Mesendoderm (in vitro differentiated cells): ENCODE measurements around the gene EARS2.

Source experiments
- DNase-seq: peaks from one replicate; pipeline ENCODE4 v3.0.0; 2013
- H2AK5ac ChIP-seq: 2 replicates; pipeline ENCODE4 v1.6.1; 2013; ENCODE audit warnings: low read length, inconsistent platforms
- H2BK120ac ChIP-seq: 2 replicates; pipeline ENCODE4 v1.6.1; 2013; ENCODE audit warnings: low read depth, mild to moderate bottlenecking, low read length, moderate library complexity, mixed read lengths
- H2BK15ac ChIP-seq: replicated peaks from 2 replicates; pipeline ENCODE4 v1.6.1; 2013; ENCODE audit warnings: low read depth, mild to moderate bottlenecking, moderate library complexity
- H2BK5ac ChIP-seq: 2 replicates; pipeline ENCODE4 v1.6.1; 2013; ENCODE audit warnings: low read length, inconsistent platforms
- H3K18ac ChIP-seq: 2 replicates; pipeline ENCODE4 v1.6.1; 2013; ENCODE audit warnings: mild to moderate bottlenecking, low read length, mixed read lengths
- H3K23ac ChIP-seq: one replicate; pipeline ENCODE4 v1.6.1; 2013; ENCODE audit warnings: low read length
- H3K27ac ChIP-seq: 2 replicates; pipeline ENCODE4 v1.5.1; 2013; ENCODE audit warnings: low read depth, mild to moderate bottlenecking, inconsistent platforms, low read length, moderate library complexity
- H3K27me3 ChIP-seq: 2 replicates; pipeline ENCODE4 v1.6.1; 2013; ENCODE audit warnings: low read length, control low read depth, mild to moderate bottlenecking, inconsistent platforms; ENCODE audit not compliant: insufficient read depth, poor library complexity
- H3K36me3 ChIP-seq: 2 replicates; pipeline ENCODE4 v1.6.1; 2013; ENCODE audit warnings: low read length, inconsistent platforms; ENCODE audit not compliant: control insufficient read depth, insufficient read depth
- H3K4ac ChIP-seq: one replicate; pipeline ENCODE4 v1.6.1; 2013; ENCODE audit warnings: low read depth, mild to moderate bottlenecking, low read length, moderate library complexity
- H3K4me1 ChIP-seq: 2 replicates; pipeline ENCODE4 v1.6.1; 2013; ENCODE audit warnings: low read depth, low read length, inconsistent platforms; ENCODE audit not compliant: control insufficient read depth
- H3K4me2 ChIP-seq: 2 replicates; pipeline ENCODE4 v1.6.1; 2013; ENCODE audit warnings: low read length
- H3K4me3 ChIP-seq: 2 replicates; pipeline ENCODE4 v1.5.1; 2013; ENCODE audit warnings: mild to moderate bottlenecking, low read length
- H3K56ac ChIP-seq: one replicate; pipeline ENCODE4 v1.6.1; 2013; ENCODE audit warnings: low read length
- H3K79me1 ChIP-seq: 2 replicates; pipeline ENCODE4 v1.6.1; 2013; ENCODE audit warnings: low read length, inconsistent platforms
- H3K79me2 ChIP-seq: 2 replicates; pipeline ENCODE4 v1.6.1; 2013; ENCODE audit warnings: mild to moderate bottlenecking, low read length; ENCODE audit not compliant: control insufficient read depth, insufficient read depth
- H3K9ac ChIP-seq: 2 replicates; pipeline ENCODE4 v1.6.1; 2013; ENCODE audit warnings: low read length, inconsistent platforms
- H4K5ac ChIP-seq: one replicate; pipeline ENCODE4 v1.6.1; 2013; ENCODE audit warnings: low read length
- H4K8ac ChIP-seq: one replicate; pipeline ENCODE4 v1.6.1; 2013; ENCODE audit warnings: low read depth, mild to moderate bottlenecking, control low read depth, low read length, moderate library complexity
- WGBS: extraction: QIAGEN DNeasy Blood & Tissue Kit; methylation state at CpG from one replicate; pipeline ENCODE4 v1.1.7; 2013; ENCODE audit warnings: low lambda C conversion rate, missing lambda C conversion rate; ENCODE audit not compliant: insufficient coverage; ENCODE audit errors: extremely low coverage; 5-methylcytosine and 5-hydroxymethylcytosine counted together

Gene EARS2

DNA sequence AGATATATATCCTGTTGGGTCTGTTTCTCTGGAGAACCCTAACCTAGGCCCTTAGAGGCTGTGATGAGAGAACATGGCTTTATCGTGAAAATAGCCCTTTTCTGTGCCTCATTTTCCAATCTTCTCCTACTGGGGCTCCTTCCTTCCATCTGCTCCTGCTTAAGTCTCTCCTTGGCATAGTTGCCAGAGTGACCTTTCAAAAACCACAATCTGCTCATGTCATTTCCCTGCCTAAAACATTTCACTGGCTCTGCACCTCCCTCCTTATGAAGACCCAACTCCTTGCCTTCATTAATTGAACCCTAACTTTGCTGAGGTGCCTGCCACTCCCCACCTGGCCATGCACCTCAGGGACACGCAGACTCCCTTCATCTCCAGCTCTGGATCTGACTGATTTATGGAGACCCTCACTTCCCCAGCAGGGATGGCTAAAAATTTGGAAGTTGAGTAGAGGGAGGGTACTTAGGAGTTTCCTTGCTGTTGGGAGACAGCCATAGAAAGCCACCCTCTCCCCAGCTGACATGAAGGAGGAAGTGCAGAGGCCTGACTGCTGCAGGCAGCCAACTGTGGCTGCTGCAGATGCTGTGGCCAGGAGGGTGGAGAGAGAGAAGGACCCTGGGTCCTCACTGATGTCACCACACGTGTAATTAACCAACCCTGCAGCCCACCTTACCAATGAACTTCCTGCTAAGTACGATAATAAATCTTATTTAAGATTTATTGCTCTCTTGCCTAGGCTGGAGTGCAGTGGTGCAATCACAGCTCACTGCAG lies 40.6 kb downstream of the EARS2 start:
- Histone ChIP-seq H4K8ac (no peak overlapping the region), H3K4me2 (no peak overlapping the region), H3K27me3 (no peaks in the 10 kb centered on the region), H3K36me3 (no peaks in the 10 kb centered on the region), H4K5ac (no peak overlapping the region), H3K9ac (no peak overlapping the region), H2AK5ac (no peak overlapping the region), H3K4me1 (no peaks in the 10 kb centered on the region), H3K18ac (no peak overlapping the region), H3K4ac (no peak overlapping the region), H2BK5ac (no peak overlapping the region), H3K79me1 (no peaks in the 10 kb centered on the region), H3K27ac (no peak overlapping the region), H3K23ac (no peak overlapping the region), H2BK15ac (no peak overlapping the region), H3K56ac (no peak overlapping the region), H3K4me3 (no peak overlapping the region), H2BK120ac (no peak overlapping the region), H3K79me2 (no peaks in the 10 kb centered on the region)
- no CpG with 5 or more reads among the region's 4 CpGs for WGBS
- DNase-seq, result no peak

DNA sequence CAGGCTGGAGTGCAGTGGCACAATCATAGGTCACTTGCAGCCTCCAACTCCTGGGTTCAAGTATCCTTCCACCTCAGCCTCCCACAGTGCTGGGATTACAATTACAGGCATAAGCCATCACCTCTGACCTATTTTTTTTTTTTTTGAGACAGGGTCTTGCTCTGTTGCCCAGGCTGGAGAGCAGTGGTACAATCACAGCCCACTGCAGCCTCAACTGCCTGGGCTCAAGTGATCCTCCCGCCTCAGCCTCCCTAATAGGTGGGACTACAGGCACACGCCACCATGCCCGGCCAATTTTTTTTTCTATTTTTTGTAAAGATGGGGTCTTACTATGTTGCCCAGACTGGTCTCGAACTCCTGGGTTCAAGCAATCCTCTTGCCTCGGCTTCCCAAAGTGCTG lies 41.3 kb downstream of the EARS2 start:
- no CpG with 5 or more reads among the region's 5 CpGs for WGBS
- Histone ChIP-seq H3K36me3 (no peaks in the 10 kb centered on the region), H3K9ac (no peak overlapping the region), H3K79me1 (no peaks in the 10 kb centered on the region), H3K56ac (no peak overlapping the region), H3K27ac (no peak overlapping the region), H4K8ac (no peak overlapping the region), H3K4ac (no peak overlapping the region), H2BK15ac (no peak overlapping the region), H3K18ac (no peak overlapping the region), H4K5ac (no peak overlapping the region), H3K4me3 (no peak overlapping the region), H2BK120ac (no peak overlapping the region), H2BK5ac (no peak overlapping the region), H3K79me2 (no peaks in the 10 kb centered on the region), H3K4me1 (no peaks in the 10 kb centered on the region), H3K27me3 (no peaks in the 10 kb centered on the region), H3K23ac (no peak overlapping the region), H2AK5ac (no peak overlapping the region), H3K4me2 (no peak overlapping the region)
- DNase-seq, result no peak

DNA sequence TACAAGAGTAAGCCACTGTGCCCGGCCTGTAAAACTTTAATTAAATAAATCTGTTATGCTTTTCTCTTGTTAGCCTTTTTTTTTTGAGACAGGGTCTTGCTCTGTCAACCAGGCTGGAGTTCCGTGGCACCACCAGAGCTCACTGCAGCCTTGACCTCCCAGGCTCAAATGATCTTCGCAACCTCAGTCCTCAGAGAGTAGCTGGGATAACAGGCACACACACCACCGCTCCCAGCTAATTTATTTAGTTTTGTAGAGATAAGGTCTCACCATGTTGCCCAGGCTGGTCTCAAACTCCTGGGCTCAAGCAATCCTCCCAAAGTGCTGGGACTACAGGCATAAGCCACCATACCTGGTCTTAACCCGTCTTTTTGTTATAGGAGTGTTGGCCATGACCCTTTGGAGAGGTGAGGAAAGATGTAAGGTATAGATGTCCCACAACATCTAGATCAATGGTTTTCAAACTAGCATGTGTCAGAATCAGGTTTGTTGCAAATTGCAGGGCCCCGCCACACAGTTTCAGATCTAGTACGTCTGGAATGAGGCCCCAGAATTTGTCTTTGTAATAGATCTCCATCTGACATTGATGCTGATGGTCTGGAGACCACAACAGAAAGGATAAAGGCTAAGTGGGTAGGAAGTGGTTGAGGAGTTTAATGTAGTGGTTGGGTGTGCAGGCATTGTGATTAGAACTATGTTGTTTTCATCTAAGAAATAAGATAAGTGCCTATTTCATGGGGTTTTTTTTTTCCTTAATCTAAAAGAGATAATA lies 42.6 kb downstream of the EARS2 start:
- Histone ChIP-seq H3K79me2 (no peaks in the 10 kb centered on the region), H3K27me3 (no peaks in the 10 kb centered on the region), H2BK120ac (no peak overlapping the region), H3K36me3 (no peaks in the 10 kb centered on the region), H2BK15ac (no peak overlapping the region), H3K23ac (no peak overlapping the region), H3K4ac (no peak overlapping the region), H4K8ac (no peak overlapping the region), H4K5ac (no peak overlapping the region), H3K56ac (no peak overlapping the region), H3K27ac (no peak overlapping the region), H3K4me3 (no peak overlapping the region), H3K4me1 (no peaks in the 10 kb centered on the region), H2BK5ac (no peak overlapping the region), H3K79me1 (no peaks in the 10 kb centered on the region), H3K18ac (no peak overlapping the region), H3K4me2 (no peak overlapping the region), H3K9ac (no peak overlapping the region), H2AK5ac (no peak overlapping the region)
- DNase-seq, result no peak
- no CpG with 5 or more reads among the region's 7 CpGs for WGBS

DNA sequence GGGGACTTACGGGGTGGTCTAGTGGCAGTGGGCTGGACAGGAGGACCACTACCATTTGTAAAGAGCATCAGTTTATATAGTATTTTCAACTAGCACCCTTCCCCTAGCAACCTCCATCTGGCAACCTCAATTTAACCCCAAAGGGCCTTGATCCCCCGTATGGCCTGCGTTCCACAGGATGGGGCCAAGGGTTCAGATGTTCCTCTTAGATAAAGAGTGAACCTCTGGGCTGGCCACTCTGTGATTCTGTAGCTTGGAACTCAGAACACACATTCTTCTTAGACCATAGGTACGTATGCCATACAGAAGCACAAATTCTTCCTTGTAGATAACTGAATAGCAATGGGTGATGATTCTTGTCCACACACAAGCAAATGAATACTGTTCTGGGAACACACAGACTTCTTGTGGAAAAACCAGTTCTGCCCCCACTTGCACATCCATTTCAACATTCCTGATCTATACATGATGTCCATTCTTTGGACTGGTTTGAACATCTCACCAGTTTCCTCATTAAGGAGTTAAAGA lies 44.9 kb downstream of the EARS2 start:
- H3K4me2 ChIP-seq, result no peak overlapping the region
- H3K79me2 ChIP-seq, result peaks cover 21% of the 10 kb centered on the region
- no peak overlapping the region for H2BK5ac ChIP-seq
- no peak overlapping the region for H3K23ac ChIP-seq
- H2AK5ac ChIP-seq, result no peak overlapping the region
- no peak overlapping the region for H4K5ac ChIP-seq
- H3K36me3 ChIP-seq, result no peaks in the 10 kb centered on the region
- no peak for DNase-seq
- H3K27ac ChIP-seq, result no peak overlapping the region
- no peaks in the 10 kb centered on the region for H3K4me1 ChIP-seq
- no peak overlapping the region for H3K4ac ChIP-seq
- WGBS, result no CpG with 5 or more reads among the region's 4 CpGs
- no peak overlapping the region for H3K9ac ChIP-seq
- H3K79me1 ChIP-seq, result peaks cover 6% of the 10 kb centered on the region
- H2BK120ac ChIP-seq, result no peak overlapping the region
- H4K8ac ChIP-seq, result no peak overlapping the region
- no peaks in the 10 kb centered on the region for H3K27me3 ChIP-seq
- H3K4me3 ChIP-seq, result no peak overlapping the region
- no peak overlapping the region for H3K18ac ChIP-seq
- H2BK15ac ChIP-seq, result no peak overlapping the region
- no peak overlapping the region for H3K56ac ChIP-seq

DNA sequence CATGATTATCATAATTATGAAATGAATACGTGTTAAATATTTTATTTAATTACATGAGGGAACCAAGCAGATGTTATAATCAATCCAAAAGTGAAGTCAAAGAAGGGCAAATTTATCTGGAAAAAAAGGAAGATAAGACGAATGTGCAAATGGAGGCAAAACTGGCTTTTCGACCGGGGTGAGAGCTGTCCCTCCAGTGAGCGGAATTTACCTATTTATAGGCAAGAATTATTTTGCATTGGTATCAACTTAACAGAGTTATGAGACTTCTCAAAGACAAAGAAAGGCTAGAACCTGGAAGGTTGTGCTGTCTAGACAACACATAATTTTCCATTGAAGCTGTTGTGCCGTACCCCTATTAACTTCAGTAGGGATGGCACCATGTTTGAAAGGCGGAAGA lies 45.4 kb downstream of the EARS2 start:
- Histone ChIP-seq H4K5ac (no peak overlapping the region), H3K4ac (no peak overlapping the region), H4K8ac (no peak overlapping the region), H3K9ac (no peak overlapping the region), H3K4me2 (no peak overlapping the region), H2AK5ac (no peak overlapping the region), H3K79me1 (peaks cover 7% of the 10 kb centered on the region), H2BK15ac (no peak overlapping the region), H3K56ac (no peak overlapping the region), H3K27me3 (no peaks in the 10 kb centered on the region), H3K23ac (no peak overlapping the region), H2BK5ac (no peak overlapping the region), H2BK120ac (no peak overlapping the region), H3K36me3 (no peaks in the 10 kb centered on the region), H3K4me1 (no peaks in the 10 kb centered on the region), H3K27ac (no peak overlapping the region), H3K4me3 (no peak overlapping the region), H3K79me2 (peaks cover 26% of the 10 kb centered on the region), H3K18ac (no peak overlapping the region)
- no peak for DNase-seq
- 100% methylated on average over 1 of the region's 7 CpGs for WGBS
